ENCODE measurements around the gene B4GALT3.
A peak's percentile ranks its signal among the peaks of the same experiment; 100 is the strongest.

Gene B4GALT3

DNA sequence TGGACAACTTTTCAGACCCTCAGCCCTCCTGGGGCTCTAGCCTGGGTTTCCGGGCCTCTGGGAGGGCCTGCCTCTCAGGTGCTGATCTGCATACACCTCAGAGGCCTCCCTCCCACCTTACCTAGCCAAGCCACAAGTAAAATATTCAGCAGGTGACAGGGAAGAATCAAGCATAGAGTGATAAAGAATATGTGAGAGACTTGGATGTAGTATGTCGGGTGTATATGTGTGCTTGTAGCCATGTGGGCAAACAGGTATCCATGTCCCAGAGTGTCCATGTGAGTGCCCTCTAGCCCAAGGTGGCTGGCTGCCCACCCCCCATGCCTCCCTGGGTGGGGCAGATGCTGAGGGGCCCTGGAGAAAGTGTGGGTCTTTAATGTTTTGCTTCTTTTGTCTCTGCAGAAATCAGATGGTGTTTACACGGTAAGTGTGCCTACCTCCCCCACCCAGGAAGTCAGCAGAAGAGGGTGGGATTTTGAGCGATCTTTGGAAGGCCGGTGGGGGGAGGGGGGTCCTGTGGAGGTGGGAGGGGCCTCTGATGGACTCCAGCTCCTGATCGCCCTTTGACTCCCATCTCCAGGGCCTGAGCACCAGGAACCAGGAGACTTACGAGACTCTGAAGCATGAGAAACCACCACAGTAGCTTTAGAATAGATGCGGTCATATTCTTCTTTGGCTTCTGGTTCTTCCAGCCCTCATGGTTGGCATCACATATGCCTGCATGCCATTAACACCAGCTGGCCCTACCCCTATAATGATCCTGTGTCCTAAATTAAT lies 41.2 kb upstream of the B4GALT3 start:
- H2AFZ ChIP-seq (ENCODE audit: low read length): no peak overlapping the region
- H3K4me3 ChIP-seq (ENCODE audit: low read length in 2 of 2): no peak overlapping the region
- no peaks in the 10 kb centered on the region for H3K79me1 ChIP-seq (ENCODE audit: low read depth, low read length)

GRCh38 chr1:161217831-161218230 lies 40.5 kb upstream of the B4GALT3 start:
- peaks cover 0 to 4% (median 0%) of the 10 kb centered on the region in 3 experiments for H3K27me3 ChIP-seq (ENCODE audit: control insufficient read depth in 3 of 3, insufficient read depth in 3 of 3, low read depth in 1 of 3, low read length in 3 of 3)
- DNase-seq (ENCODE audit: low spot score): no peak
- H3K14ac ChIP-seq (ENCODE audit: low read length): no peak overlapping the region
- H2BK12ac ChIP-seq (ENCODE audit: low read length): no peak overlapping the region
- H3K36me3 ChIP-seq (replicated peaks in 1 of 2; ENCODE audit: control insufficient read depth in 2 of 2, insufficient read depth in 2 of 2, low read length in 2 of 2): peaks cover 13 to 24% of the 10 kb centered on the region in 2 donors
- no peaks in the 10 kb centered on the region for H3K79me1 ChIP-seq (ENCODE audit: low read depth, low read length)
- no peak overlapping the region for H3K4ac ChIP-seq (ENCODE audit: low read length)
- no peak overlapping the region for H3K4me3 ChIP-seq (ENCODE audit: low read length in 2 of 2)
- no peak overlapping the region for H3K18ac ChIP-seq (ENCODE audit: low read length)
- no CpG with 5 or more reads among the region's 6 CpGs for WGBS, 2 donors (ENCODE audit: extremely low coverage in 2 of 2, insufficient read length in 2 of 2, insufficient replicate concordance in 1 of 2)
- no peak overlapping the region for H3K23ac ChIP-seq (ENCODE audit: low read depth, low read length, poor library complexity)
- H4K8ac ChIP-seq (ENCODE audit: low read depth, low read length): no peak overlapping the region
- no peaks in the 10 kb centered on the region for H3K9me3 ChIP-seq (replicated peaks in 1 of 2; ENCODE audit: control insufficient read depth in 2 of 2, insufficient read depth in 1 of 2, low read depth in 1 of 2, low read length in 2 of 2)
- H3K27ac ChIP-seq (replicated peaks; ENCODE audit: low read length): no peak overlapping the region
- H2BK5ac ChIP-seq (ENCODE audit: low read length): no peak overlapping the region
- H3K4me1 ChIP-seq (ENCODE audit: control insufficient read depth in 2 of 2, insufficient read depth in 1 of 2, low read depth in 1 of 2, low read length in 2 of 2): peaks cover 4 to 6% of the 10 kb centered on the region in 2 donors
- H2BK15ac ChIP-seq (ENCODE audit: low read length): no peak overlapping the region
- H4K91ac ChIP-seq (ENCODE audit: low read depth, low read length, poor library complexity): no peak overlapping the region
- no peak overlapping the region for H3K4me2 ChIP-seq (ENCODE audit: insufficient read depth, low read length, poor library complexity, severe bottlenecking)
- no peak overlapping the region for H2BK120ac ChIP-seq (ENCODE audit: low read depth, low read length)
- no peak overlapping the region for H2AK5ac ChIP-seq (ENCODE audit: low read depth, low read length)
- H3K9ac ChIP-seq (ENCODE audit: low read depth, low read length, poor library complexity): no peak overlapping the region
- peak overlapping the region; percentile 1 for H2AFZ ChIP-seq (ENCODE audit: low read length)

More for the DNA sequence above, 41.2 kb upstream of the B4GALT3 start:
- no peaks in the 10 kb centered on the region for H3K9me3 ChIP-seq (replicated peaks in 1 of 2; ENCODE audit: control insufficient read depth in 2 of 2, insufficient read depth in 1 of 2, low read depth in 1 of 2, low read length in 2 of 2)
- no CpG with 5 or more reads among the region's 8 CpGs for WGBS, 2 donors (ENCODE audit: extremely low coverage in 2 of 2, insufficient read length in 2 of 2, insufficient replicate concordance in 1 of 2)
- no peak overlapping the region for H2BK15ac ChIP-seq (ENCODE audit: low read length)
- H3K18ac ChIP-seq (ENCODE audit: low read length): peak overlapping the region; percentile 49
- no peak overlapping the region for H2BK120ac ChIP-seq (ENCODE audit: low read depth, low read length)
- H3K4me2 ChIP-seq (ENCODE audit: insufficient read depth, low read length, poor library complexity, severe bottlenecking): no peak overlapping the region
- H3K14ac ChIP-seq (ENCODE audit: low read length): no peak overlapping the region
- H3K27ac ChIP-seq (replicated peaks; ENCODE audit: low read length): no peak overlapping the region
- H4K91ac ChIP-seq (ENCODE audit: low read depth, low read length, poor library complexity): no peak overlapping the region
- H3K4ac ChIP-seq (ENCODE audit: low read length): no peak overlapping the region
- H3K9ac ChIP-seq (ENCODE audit: low read depth, low read length, poor library complexity): no peak overlapping the region
- no peak overlapping the region for H3K23ac ChIP-seq (ENCODE audit: low read depth, low read length, poor library complexity)
- H4K8ac ChIP-seq (ENCODE audit: low read depth, low read length): no peak overlapping the region
- H2AK5ac ChIP-seq (ENCODE audit: low read depth, low read length): no peak overlapping the region
- peaks cover 0 to 4% (median 0%) of the 10 kb centered on the region in 3 experiments for H3K27me3 ChIP-seq (ENCODE audit: control insufficient read depth in 3 of 3, insufficient read depth in 3 of 3, low read depth in 1 of 3, low read length in 3 of 3)
- no peak overlapping the region for H2BK12ac ChIP-seq (ENCODE audit: low read length)
- no peak for DNase-seq (ENCODE audit: low spot score)
- no peak overlapping the region for H2BK5ac ChIP-seq (ENCODE audit: low read length)
- H3K36me3 ChIP-seq (replicated peaks in 1 of 2; ENCODE audit: control insufficient read depth in 2 of 2, insufficient read depth in 2 of 2, low read length in 2 of 2): peaks cover 8 to 18% of the 10 kb centered on the region in 2 donors
- peaks cover 4 to 6% of the 10 kb centered on the region in 2 donors for H3K4me1 ChIP-seq (ENCODE audit: control insufficient read depth in 2 of 2, insufficient read depth in 1 of 2, low read depth in 1 of 2, low read length in 2 of 2)

DNA sequence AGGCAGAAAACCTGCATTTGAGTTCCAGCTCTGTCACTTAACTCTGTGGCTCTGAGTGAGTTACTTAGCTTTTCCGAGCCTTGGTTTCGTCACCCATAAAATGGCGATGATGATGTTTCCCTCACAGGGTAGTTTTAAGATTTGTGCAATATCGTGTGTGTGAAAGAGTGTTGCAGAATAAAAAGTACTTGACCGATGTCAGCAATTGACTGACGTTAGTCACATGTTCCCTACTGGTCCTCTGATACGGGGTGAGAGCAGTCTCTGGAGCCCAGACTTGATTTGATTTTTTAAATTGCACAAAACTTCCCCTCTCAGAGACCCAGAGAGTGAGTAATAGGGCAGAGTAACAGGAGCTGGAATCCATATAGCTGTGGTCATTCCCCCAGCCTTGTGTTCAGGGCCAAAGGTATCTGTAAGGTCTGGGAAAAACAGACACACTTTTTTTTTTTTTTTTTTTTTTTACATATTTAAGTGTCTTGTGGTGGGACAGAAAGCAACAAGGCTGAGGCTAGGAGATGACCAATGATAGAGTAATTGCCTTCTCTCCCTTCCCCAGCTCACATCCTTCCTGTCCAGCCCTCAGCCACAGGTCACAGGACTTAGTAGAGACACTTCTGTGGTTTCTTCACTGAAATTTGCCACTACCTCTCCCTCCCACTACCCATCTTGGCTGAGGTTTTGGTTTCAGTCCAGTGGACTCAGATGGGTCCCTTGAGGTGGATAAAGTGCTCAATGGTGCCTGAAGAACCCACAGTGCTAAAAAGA lies 39.8 kb upstream of the B4GALT3 start:
- no peak overlapping the region for H3K18ac ChIP-seq (ENCODE audit: low read length)
- no peak overlapping the region for H2BK5ac ChIP-seq (ENCODE audit: low read length)
- H3K4me3 ChIP-seq (ENCODE audit: low read length in 2 of 2): no peak overlapping the region
- H3K79me1 ChIP-seq (ENCODE audit: low read depth, low read length): no peaks in the 10 kb centered on the region
- no peak overlapping the region for H2AK5ac ChIP-seq (ENCODE audit: low read depth, low read length)
- H2AFZ ChIP-seq (ENCODE audit: low read length): peak overlapping the region; percentile 61
- no peak overlapping the region for H4K91ac ChIP-seq (ENCODE audit: low read depth, low read length, poor library complexity)
- H3K36me3 ChIP-seq (replicated peaks in 1 of 2; ENCODE audit: control insufficient read depth in 2 of 2, insufficient read depth in 2 of 2, low read length in 2 of 2): peaks cover 15 to 31% of the 10 kb centered on the region in 2 donors
- no peak overlapping the region for H2BK12ac ChIP-seq (ENCODE audit: low read length)
- no CpG with 5 or more reads among the region's 7 CpGs for WGBS, 2 donors (ENCODE audit: extremely low coverage in 2 of 2, insufficient read length in 2 of 2, insufficient replicate concordance in 1 of 2)
- H3K9ac ChIP-seq (ENCODE audit: low read depth, low read length, poor library complexity): no peak overlapping the region
- no peak overlapping the region for H3K27ac ChIP-seq (replicated peaks; ENCODE audit: low read length)
- no peak overlapping the region for H4K8ac ChIP-seq (ENCODE audit: low read depth, low read length)
- peaks cover 4 to 6% of the 10 kb centered on the region in 2 donors for H3K4me1 ChIP-seq (ENCODE audit: control insufficient read depth in 2 of 2, insufficient read depth in 1 of 2, low read depth in 1 of 2, low read length in 2 of 2)
- H2BK15ac ChIP-seq (ENCODE audit: low read length): no peak overlapping the region
- H3K14ac ChIP-seq (ENCODE audit: low read length): no peak overlapping the region
- no peak overlapping the region for H2BK120ac ChIP-seq (ENCODE audit: low read depth, low read length)
- no peak for DNase-seq (ENCODE audit: low spot score)
- no peak overlapping the region for H3K4me2 ChIP-seq (ENCODE audit: insufficient read depth, low read length, poor library complexity, severe bottlenecking)
- H3K23ac ChIP-seq (ENCODE audit: low read depth, low read length, poor library complexity): no peak overlapping the region
- H3K9me3 ChIP-seq (replicated peaks in 1 of 2; ENCODE audit: control insufficient read depth in 2 of 2, insufficient read depth in 1 of 2, low read depth in 1 of 2, low read length in 2 of 2): no peaks in the 10 kb centered on the region
- peaks cover 0 to 1% (median under 1%) of the 10 kb centered on the region in 3 experiments for H3K27me3 ChIP-seq (ENCODE audit: control insufficient read depth in 3 of 3, insufficient read depth in 3 of 3, low read depth in 1 of 3, low read length in 3 of 3)
- no peak overlapping the region for H3K4ac ChIP-seq (ENCODE audit: low read length)

DNA sequence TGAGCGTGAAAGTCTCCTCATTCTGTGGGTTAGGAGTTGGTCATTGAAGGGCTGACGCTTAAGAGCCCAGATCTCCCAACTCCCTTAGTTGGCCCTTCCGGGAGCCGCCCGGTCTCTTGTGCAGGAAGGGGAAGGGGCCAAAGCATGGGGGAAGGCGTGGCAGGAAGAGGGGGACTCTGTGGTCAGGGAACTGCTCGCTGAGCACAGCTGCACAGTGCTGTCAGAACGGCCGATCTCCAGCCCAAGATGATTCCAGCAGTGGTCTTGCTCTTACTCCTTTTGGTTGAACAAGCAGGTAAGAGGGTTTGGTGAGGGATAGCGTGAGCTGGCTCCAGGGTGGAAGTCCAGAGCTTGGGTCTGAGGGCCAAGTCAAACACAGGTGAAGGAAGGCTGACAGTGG lies 37.8 kb upstream of the B4GALT3 start, which contains the start of gene FCER1G:
FCER1G (plus strand) TSS at position 220 of the 400 bp plus-strand sequence; CDS start at position 247, 27 bp downstream.
- H2BK5ac ChIP-seq (ENCODE audit: low read length): no peak within 1 kb of the TSS
- H3K4me3 ChIP-seq (ENCODE audit: low read length in 2 of 2): peak within 1 kb of the TSS in 1 of 2 donors; percentile 44
- H2AK5ac ChIP-seq (ENCODE audit: low read depth, low read length): no peak within 1 kb of the TSS
- no peak within 1 kb of the TSS for H4K91ac ChIP-seq (ENCODE audit: low read depth, low read length, poor library complexity)
- H3K4me1 ChIP-seq (ENCODE audit: control insufficient read depth in 2 of 2, insufficient read depth in 1 of 2, low read depth in 1 of 2, low read length in 2 of 2): peaks cover 4 to 6% of the 10 kb centered on the region in 2 donors
- no peak within 1 kb of the TSS for H2BK120ac ChIP-seq (ENCODE audit: low read depth, low read length)
- H3K14ac ChIP-seq (ENCODE audit: low read length): no peak within 1 kb of the TSS
- no peak within 1 kb of the TSS for H2AFZ ChIP-seq (ENCODE audit: low read length)
- WGBS, 2 donors (ENCODE audit: extremely low coverage in 2 of 2, insufficient read length in 2 of 2, insufficient replicate concordance in 1 of 2): no CpG with 5 or more reads among the region's 10 CpGs
- no peak within 1 kb of the TSS for H3K4me2 ChIP-seq (ENCODE audit: insufficient read depth, low read length, poor library complexity, severe bottlenecking)
- no peak within 1 kb of the TSS for H2BK15ac ChIP-seq (ENCODE audit: low read length)
- H3K4ac ChIP-seq (ENCODE audit: low read length): no peak within 1 kb of the TSS
- no peak within 1 kb of the TSS for H3K23ac ChIP-seq (ENCODE audit: low read depth, low read length, poor library complexity)
- H3K79me1 ChIP-seq (ENCODE audit: low read depth, low read length): no peaks in the 10 kb centered on the region
- H3K27me3 ChIP-seq (ENCODE audit: control insufficient read depth in 3 of 3, insufficient read depth in 3 of 3, low read depth in 1 of 3, low read length in 3 of 3): peaks cover 0 to 2% (median 0%) of the 10 kb centered on the region in 3 experiments
- H3K9me3 ChIP-seq (replicated peaks in 1 of 2; ENCODE audit: control insufficient read depth in 2 of 2, insufficient read depth in 1 of 2, low read depth in 1 of 2, low read length in 2 of 2): no peaks in the 10 kb centered on the region
- no peak within 1 kb of the TSS for H3K9ac ChIP-seq (ENCODE audit: low read depth, low read length, poor library complexity)
- H3K36me3 ChIP-seq (replicated peaks in 1 of 2; ENCODE audit: control insufficient read depth in 2 of 2, insufficient read depth in 2 of 2, low read length in 2 of 2): peaks cover 31 to 52% of the 10 kb centered on the region in 2 donors
- H3K18ac ChIP-seq (ENCODE audit: low read length): no peak within 1 kb of the TSS
- H3K27ac ChIP-seq (replicated peaks; ENCODE audit: low read length): no peak within 1 kb of the TSS
- no peak within 1 kb of the TSS for H4K8ac ChIP-seq (ENCODE audit: low read depth, low read length)
- no peak for DNase-seq (ENCODE audit: low spot score)
- no peak within 1 kb of the TSS for H2BK12ac ChIP-seq (ENCODE audit: low read length)

All from neuronal stem cell (in vitro differentiated cells).